Superior temporal gyrus (tissue), 1 donor: ENCODE data around the gene PCAT7.
A peak's percentile ranks its signal among the peaks of the same experiment; 100 is the strongest.

Source experiments
- DNase-seq: peaks from one replicate; pipeline ENCODE4 v3.0.0-alpha.2; 2016; ENCODE audit errors: extremely low spot score

PCAT7 gene

DNA sequence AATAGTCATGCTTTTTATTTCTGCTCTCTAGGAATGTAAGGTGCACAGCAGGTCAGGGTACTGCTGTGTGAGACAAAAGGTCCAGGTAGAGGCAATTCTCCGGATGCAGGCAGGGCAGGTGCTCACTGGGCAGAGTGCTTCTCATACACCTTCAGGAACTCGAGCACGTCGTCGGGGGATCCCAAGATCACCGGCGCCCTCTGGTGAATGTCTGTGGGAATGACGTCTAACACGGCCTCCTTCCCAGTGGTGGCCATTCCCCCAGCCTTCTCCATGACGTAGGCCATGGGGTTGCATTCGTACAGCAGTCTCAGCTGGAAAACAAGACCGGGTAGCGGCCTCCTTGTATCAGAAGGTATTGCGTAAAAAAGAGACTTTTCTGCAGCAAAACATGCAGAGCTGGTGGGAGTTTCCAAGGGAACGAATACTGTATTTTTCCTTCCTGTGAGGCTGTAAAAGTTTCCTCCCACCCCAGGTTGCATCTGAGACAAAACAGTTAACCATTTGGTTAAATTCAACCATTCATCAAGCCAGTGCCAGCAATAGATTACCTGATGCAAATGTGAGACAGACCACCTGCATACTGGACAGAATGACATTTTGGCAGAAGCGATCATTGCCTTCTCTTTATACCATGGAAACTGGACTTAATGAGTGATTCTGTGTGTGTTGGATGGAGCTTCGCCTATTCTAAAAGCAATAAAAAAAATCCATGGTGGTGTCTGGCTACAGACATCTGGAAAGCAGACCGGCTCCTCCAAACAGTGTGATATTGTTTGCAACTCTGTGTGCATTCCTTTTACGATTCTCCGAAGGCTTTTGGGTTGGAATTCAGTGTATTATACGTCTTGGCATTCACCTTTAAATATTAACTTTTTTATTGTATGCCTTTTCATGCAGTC is 48.6 kb downstream of the PCAT7 start:
- peak; percentile 66 for DNase-seq

DNA sequence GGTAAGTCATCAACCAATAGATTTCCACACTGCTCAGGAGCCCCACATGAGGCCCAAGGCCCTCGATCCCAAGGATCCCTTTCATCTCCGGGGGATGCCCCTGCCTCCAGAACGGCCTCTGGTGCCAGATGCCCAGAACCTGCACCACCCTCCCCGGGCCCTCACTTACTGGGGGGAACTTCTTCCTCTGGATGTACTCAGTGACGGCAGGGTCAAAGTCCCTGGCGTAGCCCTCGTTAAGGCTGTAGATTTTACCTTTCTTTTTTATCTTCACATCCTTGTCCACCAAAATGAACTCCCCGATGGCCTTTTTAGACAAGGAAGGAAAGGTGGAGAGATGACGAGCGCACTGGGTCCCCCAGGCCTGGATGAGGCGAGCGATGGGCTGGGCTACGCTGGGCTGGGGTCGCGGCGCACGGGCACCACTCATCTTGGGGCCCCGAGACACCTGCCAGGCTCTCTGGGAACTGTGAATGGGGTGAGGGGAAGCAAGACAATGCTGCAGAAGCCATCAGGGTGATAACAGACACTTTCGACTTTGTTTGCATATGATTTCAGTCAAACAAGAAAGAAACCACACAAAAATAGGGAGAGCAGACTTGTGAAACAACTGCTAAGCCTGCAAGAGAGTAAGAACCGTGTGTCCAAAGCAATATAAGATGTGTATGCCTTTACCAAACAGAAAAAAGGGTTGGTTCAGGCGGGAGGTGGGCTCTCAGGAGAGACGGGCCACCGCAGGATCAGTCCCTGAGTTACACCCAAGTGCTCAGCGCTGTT is 52.0 kb downstream of the PCAT7 start:
- DNase-seq = no peak

DNA sequence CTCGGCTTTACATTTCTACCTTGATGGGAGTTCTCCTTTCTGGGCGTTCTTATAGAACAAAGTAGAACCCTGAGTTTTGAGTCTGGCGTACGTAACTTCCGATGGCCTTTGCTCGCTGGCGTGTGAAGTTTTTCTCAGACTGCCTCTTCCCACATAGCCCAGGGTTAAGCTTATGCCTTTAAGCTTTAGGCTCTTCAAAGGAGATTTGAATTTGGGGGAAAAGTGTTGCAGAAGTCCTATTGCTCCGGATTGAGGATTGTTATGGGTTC is 52.5 kb downstream of the PCAT7 start:
- no peak for DNase-seq

DNA sequence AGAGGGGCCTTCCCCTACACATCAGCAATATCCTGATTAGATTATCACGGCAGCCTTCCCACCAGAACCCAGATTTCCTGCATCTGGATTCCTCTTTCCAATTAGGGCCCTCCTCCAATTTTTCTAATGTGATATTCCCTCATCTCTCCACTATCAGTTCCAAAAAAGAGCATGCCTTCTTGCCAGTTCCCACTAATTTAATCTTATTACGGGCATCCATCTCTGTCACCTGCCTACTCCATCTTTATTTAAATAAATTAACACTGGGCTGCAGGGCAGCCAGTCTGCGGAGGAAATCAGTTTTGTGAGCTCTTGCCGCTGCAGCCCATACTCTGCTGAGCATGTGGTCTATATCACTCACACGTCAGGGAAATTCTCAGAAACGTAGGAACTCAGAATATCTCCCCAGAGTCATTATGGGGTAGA is 55.3 kb downstream of the PCAT7 start:
- DNase-seq = no peak

DNA sequence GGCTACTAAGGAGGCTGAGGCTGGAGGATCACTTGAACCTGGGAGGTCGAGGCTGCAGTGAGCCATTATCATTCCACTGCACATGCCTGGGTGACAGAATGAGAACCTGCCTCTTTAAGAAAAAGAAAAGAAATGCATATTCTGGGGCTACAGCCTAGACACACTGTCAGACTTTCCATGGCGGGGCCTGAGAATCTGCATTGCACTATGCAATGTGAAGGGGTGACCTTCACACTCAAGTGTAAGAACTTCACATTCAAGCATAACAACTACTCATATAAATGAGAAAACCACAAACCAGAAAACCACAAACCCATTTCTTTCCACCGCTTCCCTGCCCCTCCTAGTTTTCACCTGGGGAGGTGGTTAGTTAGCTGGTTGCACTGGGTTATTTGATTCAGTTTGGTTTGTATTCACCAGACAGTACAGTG is 56.8 kb downstream of the PCAT7 start:
- DNase-seq = no peak

DNA sequence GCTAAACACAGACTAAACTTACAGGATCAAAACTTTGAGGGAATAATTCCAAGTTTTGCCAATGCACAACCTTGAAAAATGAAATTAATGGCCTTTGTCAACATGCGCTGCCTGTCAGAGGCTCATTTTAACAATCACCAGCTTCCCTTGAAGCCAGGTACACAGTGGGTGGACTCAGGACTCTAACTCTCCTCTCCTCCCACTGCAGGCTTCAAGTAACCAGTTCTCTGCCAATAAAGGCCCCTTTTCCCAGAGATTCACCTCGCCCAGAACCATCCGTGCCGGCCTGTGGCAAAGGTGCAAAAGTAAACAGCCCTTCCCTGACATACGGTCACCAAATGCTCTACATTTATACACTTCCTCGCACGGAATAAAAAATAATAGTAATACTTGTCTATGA is 57.2 kb downstream of the PCAT7 start:
- DNase-seq = no peak

DNA sequence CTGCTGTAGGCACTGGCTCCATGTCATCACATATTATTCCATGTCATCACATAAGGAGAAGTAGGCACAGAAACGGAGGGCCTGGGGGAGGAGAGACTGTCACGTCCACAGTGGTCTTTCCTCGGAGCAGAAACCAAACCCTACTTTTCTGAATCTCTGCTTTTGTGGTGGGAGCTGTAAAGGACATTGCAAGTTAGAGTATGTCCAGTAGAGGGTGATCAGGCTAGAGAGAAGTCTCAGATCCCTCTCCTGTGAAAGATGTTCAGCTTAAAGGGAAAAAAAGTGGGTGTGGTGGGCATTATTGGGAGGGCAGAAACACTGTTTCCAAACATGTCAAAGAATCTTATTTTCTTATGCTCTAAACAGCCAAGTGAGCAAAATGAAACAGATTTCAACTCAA is 58.1 kb downstream of the PCAT7 start:
- DNase-seq = no peak

DNA sequence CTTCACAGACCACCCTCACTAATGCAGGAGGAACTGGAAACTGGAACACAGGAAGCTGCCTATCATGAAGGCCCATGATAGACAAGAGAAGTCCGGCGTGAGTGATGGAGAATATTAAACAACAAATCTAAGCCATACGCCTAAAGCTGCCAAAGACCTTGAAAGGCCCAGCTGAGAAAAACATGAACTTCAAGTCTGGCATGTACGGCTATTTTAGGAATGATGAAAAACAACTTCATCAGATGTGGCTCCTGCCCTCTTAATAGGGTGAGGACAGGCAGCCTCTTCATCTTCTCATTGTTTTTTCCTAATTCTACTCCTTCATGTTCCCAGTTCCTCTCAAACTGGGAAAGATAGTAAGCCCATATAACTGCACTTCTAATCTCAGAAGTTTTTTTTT is 64.1 kb downstream of the PCAT7 start:
- DNase-seq = no peak
